IPS-NIHi7 (cell line): Measurements from ENCODE around the gene ATP6V0B.

ENCODE experiments used
- DNase-seq: peaks from one replicate; pipeline ENCODE4 v3.0.0; 2012; ENCODE audit warnings: mixed read lengths; ENCODE audit errors: extremely low spot score

The ATP6V0B gene

DNA sequence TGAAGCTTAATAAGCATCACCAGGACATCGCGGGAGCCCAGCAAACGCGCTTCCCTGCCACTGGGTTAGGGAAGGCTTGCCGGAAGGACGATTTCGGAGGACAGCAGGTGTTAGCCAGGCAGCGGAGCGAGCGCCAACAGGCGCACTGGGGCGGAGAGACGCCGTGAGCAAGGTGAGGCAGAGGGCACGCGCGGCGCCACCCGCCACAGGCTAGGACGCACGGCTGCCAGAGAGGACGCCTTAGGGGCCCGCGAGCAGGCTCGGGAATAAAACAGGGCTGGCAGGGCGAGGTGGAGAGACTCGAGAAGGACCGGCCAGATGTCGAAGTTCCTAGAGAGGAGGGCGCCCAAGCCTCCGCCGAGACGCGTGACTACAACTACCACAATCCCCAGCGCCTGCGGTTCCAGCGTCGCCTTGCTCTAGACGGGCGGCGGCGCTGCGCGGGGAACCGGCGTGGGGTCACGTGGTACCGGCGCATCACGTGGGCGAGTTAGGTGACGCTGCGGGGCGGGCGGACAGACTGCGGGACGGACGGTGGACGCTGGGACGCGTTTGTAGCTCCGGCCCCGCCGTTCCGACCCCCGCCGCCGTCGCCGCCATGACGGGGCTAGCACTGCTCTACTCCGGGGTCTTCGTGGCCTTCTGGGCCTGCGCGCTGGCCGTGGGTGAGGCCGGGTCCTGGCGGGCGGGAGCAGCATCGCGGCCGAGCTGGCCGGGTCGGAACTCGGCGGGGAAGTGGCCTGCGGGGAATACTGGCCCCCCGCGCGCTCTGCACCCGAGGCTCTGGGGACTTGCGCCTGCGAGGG is at the start of gene ATP6V0B:
ATP6V0B (plus strand) TSS at position 518 of the 806 bp plus-strand sequence; CDS start at position 599, 81 bp downstream.
- peak; percentile 96 for DNase-seq

DNA sequence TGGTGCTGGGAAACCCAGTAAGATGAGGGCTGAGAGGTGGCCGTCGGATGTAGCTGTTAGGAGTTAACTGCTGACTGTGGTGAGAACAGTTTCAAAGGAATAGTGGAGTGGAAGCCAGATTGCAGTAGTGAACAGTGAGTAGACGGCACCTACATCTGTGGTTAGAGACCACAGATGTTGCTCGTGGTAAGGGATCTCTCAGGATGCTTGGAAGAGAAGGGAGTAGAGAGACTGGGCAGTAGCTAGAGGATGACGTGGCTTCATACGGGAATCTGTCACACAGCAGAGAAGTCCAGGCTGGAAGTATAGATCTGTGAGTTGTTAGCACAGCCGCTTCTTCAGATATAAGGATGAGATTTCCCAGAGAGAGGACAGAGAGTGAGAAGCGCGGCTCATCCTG is 48.9 kb upstream of the ATP6V0B start:
- no peak for DNase-seq

DNA sequence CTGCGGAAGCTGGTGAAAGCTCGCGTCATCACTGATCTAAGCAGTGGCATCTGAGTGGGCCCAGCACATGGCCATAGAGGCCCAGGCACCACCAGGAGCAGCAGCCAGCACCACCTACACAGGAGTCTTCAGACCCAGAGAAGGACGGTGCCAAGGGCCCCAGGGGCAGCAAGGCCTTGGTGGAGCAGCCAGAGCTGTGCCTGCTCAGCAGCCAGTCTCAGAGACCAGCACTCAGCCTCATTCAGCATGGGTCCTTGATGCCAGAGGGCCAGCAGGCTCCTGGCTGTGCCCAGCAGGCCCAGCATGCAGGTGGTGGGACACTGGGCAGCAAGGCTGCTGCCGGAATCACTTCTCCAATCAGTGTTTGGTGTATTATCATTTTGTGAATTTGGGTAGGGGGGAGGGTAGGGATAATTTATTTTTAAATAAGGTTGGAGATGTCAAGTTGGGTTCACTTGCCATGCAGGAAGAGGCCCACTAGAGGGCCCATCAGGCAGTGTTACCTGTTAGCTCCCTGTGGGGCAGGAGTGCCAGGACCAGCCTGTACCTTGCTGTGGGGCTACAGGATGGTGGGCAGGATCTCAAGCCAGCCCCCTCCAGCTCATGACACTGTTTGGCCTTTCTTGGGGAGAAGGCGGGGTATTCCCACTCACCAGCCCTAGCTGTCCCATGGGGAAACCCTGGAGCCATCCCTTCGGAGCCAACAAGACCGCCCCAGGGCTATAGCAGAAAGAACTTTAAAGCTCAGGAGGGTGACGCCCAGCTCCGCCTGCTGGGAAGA is 44.4 kb upstream of the ATP6V0B start:
- peak; percentile 73 for DNase-seq

DNA sequence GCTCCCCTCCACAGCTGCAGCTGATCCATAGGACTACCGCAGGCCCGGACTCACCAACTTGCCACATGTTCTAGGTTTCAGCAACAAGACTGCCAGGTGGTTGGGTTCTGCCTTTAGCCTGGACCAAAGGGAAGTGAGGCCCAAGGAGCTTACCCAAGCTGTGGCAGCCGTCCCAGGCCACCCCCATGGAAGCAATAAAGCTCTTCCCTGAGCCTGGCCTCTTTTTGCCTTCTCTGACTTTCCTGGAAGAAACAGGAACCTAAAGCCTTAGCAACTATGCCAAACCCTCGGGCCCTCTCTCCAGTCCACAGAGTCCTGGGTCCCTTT is 43.8 kb upstream of the ATP6V0B start:
- no peak for DNase-seq

DNA sequence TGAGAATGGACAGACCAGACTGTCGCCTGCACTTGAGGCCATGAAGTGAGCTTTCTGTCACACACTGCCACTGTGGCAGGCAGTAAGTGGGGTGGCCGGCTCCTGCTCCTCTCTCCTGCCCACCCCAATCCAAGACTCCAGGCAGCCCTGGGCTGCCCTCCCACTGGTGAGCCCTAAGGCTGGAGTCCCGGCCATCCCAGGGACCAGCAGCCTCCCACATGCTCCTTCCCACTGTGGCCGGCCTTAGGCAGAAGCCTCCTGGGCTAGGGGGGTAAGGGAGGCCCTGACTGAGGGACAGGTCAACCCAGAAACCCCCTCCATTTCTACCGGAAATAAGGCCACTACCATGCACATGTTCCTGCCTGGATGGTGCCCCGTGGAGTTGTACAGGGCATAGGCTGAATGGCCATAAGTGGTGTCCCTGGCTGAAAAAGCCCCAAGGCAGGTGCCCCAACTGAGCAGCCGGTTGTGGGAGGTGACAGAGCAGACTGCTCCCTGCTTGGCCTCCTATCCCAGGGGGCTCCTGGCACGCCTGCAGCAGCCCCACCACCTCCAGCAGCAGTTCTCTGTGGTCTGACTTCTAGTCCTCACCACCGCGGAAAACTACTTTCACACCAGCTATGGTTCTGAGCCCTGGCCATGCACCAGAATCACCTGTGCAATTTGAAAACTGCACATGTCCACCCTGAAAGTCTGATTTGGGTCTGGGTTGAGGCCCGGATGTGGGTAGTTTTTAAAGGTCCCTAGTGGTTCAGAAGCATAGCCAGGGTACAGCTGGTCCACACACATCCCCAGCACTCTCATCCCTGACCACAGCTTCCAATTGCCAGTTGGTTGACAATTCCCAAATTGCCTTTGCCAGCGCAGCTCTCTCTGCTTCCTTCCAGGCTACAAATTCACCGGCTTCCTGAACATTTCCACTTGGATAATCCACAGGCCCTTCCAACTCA is 42.8 kb upstream of the ATP6V0B start:
- no peak for DNase-seq

DNA sequence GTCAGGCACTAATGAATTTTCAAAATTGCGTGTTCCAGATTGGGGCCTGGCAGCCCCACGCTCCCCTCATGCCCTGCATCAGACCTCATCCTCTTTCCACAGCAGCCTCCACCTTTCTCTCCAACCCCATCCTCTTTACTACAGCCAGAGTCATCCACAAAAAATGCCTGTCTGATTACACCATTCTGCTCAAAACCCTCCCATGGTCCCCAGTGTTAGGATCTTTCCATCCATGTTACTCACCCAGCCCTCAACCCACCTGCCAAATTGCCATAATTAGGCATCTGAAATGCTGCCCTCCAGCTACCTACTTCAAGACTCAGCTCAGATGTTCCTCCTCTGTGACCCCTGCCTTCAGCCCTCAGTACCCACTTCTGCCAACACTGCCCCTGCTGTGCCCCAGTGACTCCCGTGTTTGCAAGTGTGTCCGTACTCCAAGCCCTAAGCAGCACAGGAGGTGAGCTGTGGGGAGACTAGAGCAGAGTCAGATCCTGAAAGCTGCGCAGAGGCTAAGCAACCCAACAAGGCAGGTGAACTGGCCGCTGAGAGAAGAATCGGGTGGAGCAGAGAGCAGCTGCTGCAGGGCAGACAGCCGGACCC is 41.9 kb upstream of the ATP6V0B start:
- no peak for DNase-seq

DNA sequence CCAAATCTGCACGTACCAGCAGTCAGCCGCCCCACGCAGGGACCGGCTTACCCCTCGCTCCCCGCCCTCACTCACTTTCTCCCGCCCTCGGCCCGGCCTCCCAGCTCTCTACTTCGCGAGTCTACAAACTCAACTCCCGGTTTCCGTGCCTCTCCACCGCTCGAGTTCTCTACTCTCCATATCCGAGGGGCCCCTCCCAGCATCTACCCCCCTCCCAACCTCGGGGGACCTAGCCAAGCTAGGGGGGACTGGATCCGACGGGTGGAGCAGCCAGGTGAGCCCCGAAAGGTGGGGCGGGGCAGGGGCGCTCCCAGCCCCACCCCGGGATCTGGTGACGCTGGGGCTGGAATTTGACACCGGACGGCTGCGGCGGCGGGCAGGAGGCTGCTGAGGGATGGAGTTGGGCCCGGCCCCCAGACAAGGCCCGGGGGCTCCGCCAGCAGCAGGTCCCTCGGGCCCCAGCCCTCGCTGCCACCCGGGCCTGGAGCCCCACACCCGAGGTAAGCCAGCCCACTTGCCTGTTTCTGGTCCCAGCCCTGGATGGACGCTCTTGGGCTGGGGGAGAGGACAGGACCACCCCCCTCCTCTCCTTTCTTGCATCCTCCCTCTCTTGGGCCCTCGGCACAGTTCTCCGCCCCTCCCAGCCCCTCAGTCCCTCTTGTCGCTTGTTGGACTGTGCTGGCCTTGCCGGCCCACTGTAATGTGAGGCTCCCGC is 41.2 kb upstream of the ATP6V0B start, which contains the start of gene ARTN:
ARTN (plus strand) TSS at position 416 of the 715 bp plus-strand sequence. CDS start 1,856 bp downstream, outside the sequence.
- peak; percentile 79 for DNase-seq

DNA sequence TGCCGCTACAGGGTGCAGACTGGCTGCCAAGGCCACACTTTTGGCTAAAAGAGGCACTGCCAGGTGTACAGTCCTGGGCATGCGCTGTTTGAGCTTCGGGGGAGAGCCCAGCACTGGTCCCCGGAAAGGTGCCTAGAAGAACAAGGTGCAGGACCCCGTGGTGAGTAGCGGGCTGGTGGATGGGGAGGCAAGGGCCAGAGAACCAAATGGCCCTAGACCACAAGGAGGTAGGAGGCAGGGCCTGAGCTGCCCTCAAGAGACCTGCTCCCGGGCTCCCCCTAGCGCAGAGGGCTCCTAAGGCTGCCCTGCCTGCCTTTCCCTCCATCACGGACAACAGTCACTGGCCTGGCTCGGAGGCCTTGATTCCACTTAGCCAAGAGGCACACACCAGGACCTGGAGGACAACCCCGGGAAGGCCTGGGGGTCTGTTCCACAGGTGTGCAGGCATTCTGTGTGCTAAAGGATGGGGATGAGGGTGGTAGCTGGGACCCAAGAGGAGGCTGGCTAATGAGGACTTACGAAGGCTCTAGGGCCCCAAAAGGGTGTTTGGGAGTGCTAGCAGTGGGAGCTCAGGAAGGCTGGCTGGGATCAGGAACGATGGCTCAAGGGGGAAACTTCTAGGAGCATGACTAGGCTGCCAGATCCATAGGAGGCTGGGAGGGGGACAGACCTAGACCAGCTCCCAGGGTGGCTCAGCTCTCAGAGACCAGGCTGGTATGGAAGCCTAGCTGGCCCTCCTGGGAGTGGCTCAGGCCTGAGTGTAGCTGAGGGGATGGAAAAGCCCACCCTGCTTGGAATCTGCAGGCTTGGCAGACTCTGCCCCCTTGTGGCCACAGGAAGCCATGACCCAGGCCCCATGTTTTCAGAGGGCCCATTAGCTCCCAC is 40.4 kb upstream of the ATP6V0B start:
- DNase-seq = peak; percentile 87

DNA sequence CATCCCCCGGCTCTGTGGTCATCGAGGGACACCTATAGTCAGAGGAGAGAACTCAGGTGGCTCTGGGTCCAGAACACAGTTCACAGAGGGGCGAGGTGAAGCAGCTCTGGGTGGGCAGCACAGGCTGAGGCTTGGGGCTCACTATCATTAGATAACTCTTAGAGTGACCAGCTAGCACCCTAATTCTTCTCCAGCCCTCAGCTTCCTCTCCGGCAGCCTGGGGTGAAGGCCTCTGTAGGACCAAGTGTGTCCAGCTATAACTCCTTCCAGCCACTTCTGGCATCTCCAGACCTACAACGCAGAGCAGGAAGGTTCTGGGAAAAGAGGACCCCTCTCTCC is 39.8 kb upstream of the ATP6V0B start:
- no peak for DNase-seq

DNA sequence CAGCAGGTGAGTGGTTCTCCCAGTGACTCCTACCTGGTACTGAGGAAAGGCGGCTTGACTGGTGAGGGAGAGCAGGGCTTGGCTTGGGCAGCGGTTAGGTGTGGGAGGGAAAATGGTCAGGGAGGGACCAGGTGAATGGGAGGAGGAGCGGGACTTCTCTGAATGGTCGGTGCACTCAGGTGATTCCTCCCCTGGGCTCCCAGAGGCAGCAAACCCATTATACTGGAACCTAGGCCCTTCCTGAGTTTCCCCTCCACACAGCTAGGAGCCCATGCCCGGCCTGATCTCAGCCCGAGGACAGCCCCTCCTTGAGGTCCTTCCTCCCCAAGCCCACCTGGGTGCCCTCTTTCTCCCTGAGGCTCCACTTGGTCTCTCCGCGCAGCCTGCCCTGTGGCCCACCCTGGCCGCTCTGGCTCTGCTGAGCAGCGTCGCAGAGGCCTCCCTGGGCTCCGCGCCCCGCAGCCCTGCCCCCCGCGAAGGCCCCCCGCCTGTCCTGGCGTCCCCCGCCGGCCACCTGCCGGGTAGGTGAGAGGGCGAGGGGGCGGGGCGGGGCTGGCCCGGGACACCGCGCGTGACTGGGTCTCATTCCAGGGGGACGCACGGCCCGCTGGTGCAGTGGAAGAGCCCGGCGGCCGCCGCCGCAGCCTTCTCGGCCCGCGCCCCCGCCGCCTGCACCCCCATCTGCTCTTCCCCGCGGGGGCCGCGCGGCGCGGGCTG is 38.9 kb upstream of the ATP6V0B start:
- DNase-seq = peak; percentile 50

DNA sequence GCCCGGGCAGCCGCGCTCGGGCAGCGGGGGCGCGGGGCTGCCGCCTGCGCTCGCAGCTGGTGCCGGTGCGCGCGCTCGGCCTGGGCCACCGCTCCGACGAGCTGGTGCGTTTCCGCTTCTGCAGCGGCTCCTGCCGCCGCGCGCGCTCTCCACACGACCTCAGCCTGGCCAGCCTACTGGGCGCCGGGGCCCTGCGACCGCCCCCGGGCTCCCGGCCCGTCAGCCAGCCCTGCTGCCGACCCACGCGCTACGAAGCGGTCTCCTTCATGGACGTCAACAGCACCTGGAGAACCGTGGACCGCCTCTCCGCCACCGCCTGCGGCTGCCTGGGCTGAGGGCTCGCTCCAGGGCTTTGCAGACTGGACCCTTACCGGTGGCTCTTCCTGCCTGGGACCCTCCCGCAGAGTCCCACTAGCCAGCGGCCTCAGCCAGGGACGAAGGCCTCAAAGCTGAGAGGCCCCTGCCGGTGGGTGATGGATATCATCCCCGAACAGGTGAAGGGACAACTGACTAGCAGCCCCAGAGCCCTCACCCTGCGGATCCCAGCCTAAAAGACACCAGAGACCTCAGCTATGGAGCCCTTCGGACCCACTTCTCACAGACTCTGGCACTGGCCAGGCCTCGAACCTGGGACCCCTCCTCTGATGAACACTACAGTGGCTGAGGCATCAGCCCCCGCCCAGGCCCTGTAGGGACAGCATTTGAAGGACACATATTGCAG is 38.2 kb upstream of the ATP6V0B start:
- DNase-seq = peak; percentile 61

DNA sequence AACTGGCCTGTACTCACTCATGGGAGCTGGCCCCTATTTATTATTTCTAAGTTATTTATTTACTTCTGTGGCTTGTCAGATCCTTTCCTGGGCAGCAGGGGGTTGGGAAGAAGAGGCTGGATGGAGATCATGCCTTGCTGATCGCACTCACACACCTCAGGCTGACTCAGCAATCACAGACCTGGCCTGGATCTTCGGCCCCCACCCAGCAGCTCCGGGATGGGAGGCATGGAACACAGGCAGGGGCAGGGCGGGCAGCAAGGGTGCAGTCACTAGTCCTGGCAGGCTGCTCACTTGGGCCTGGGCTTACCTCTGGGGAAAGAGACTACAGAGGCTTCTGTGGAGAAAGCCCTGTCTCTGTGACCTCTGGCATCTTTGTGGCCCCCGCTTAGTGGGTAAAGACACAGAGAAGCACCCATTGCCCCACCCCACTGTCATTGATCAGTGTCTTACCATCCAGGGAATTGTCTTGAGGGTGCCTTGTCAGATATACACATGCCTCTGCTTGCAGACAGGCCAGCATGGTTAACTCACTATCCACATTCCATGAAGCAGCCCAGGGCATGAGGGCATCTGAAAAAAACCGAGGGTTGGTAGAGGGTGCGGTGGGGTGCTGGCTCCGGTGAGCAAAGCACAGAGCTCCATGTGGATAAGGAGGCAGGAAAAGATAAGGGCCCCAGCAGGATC is 37.4 kb upstream of the ATP6V0B start:
- no peak for DNase-seq

DNA sequence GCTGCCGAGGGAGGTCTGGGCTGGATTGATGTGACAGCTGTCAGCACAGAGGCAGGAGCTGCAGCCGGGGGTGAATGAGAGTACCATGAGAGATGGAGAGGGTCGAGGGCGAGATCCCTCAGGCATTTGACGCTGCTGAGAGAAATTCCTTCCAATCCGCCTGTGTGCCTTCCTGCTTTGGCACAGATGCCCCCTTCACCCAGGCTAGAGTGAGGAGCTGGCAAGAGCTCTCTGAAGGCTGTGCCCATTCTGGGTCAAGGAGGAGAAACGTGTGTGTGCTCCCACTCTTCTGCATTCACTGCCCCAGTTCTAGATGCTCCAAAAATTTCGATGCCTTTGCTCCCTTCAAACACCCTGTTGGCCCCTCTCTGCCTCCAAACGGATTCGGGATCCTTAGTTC is 36.4 kb upstream of the ATP6V0B start:
- DNase-seq = no peak

DNA sequence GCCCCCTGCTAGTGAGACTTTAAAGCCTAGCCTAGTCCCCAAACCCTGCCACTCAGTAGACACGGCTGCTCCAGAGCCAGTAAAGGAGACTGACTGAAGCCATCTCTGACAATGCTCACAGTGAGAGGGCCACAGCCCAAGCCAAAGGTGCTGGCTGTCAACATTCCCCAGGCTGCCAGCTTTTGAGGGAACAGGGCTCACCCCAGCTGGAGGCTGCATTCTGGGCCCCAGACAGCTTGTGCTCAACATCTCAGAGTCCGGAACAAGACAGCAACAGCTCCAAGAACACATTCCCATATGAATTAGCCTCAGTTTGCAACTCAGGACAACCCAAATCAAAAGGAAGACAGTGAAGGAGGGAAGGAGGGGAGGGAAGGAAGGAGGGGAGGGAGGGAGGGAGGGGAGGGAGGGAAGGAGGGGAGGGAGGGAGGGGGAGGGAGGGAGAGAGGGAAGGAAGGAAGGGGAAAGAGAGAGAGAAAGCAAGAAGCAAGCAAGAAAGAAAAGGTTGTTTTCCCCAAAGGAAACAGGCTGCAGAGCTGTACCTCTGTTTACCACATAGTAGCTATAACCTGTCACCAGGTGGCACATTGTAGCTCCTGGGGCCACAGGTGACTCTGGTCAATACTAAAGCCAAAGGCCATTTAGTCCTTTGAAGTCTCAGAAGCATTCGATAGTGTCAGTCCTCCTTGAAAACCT is 35.7 kb upstream of the ATP6V0B start:
- no peak for DNase-seq

DNA sequence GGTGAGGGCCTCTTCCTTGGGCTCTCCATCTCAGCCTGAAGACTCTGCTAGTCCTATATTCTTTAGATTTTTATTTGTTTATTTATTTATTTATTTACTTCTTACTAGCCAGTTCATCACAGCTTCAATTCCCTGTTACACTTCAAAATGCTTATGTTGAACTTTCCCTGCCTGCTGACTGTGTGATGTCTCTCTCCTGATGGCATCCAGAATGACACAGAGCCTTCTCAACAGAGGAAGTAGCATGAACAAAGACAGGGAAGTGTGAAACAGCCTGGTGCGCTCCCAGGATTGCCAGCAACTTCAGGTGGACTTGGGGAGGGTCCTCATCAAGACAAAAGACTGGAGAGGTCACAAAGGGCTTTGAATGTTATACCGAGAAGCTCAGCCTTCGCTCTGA is 32.3 kb upstream of the ATP6V0B start:
- DNase-seq = no peak

DNA sequence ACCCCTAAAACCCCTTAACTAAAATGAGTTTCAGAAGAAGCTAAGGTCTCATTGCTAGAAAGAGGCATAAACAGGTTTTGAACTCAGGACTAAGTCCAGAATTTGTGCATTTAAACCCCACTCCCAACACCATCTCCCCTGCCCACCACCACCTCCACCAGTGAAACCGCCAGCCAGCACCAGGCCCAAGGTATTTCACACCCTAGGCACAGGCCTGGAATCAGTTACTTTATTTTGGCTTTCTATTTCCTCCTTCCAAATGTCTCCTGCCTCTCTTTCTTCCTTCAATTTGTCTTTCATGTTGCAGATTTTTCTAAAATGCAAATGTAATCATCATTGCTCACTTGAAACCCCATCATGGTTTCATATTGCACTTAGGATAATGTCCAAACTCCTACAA is 29.9 kb upstream of the ATP6V0B start:
- DNase-seq = no peak

DNA sequence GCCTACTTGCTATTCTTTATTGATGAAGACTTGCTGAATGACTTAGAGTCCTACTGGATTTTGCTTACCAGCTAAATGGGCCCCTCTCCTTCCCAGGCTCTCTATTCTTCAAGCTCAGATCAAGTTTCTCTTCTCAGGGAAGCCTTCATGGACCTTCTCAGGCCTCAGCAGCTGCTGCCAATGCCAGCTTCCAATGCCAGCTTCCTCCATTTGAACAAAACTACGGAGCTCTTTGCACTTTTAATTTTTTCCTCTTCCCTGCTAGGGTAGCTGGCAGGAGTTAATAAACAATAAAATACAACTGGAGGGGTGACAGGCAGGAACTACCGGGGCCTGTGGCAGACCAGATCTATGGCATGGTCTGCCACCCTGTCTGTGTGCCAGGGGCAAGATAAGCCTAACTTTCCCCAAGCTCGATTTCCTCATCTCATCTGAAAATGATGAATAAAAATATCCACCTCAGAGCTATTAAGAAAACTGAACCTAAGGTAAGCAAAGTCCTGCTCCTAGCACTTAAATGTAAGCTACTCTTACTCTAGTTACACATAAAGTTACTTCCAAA is 29.0 kb upstream of the ATP6V0B start:
- no peak for DNase-seq
